Measurements from ENCODE around the gene PDZRN4. TPM values are rescaled to one million over a fixed set of nuclear protein-coding genes. Genes with fewer than 3 reads are reported as not detected.

Gene PDZRN4
- total RNA-seq, 1 donor from 2014 or later, result 0.22 TPM

DNA sequence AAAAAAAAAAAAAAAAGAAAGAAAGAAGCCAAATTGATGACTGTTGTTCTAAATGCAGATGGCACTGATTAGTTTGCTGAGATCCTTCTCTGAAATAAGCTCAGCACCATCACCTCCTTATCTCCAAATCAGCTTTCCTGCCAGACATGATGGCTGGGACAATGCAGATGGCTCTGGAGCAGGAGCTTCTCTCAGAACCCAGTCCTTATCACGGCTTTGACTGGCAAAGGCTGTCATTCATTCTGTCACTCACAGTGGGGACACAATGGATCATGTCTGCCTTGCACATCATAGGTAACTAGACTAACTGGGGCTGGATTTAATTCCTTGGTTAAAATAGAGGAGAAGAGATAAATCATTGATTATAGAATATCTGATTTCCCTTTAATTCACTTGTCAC, 146.3 kb downstream of the PDZRN4 start:
- DNase-seq (no peak), ATAC-seq (no peak)
- intact Hi-C loops (cut with micrococcal nuclease), result no loop called here

GRCh38 chr12:41336041-41336549, 148.0 kb downstream of the PDZRN4 start:
- DNase-seq (no peak), ATAC-seq (no peak)
- intact Hi-C loops (cut with micrococcal nuclease), result no loop called here

DNA sequence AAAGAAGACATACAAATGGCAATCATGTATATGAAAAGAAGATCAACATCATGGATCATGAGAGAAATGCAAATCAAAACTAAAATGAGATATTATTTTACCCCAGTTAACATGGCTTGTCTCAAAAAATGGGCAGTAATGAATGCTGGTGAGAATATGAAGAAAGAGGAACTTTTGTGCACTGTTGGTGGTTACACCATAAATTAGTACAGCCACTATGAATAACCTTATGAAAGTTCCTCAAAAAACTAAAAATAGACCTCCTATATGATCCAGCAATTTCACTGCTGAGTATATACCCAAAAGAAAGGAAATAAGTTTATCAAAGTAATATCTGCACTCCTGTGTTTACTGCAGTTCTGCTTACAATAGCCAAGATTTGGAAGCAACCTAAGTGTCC, 151.7 kb downstream of the PDZRN4 start:
- no peak for DNase-seq
- intact Hi-C loops (cut with micrococcal nuclease), result no loop called here
- no peak for ATAC-seq

- no peak for ATAC-seq
These were observed 156.8 kb downstream of the PDZRN4 start for GRCh38 chr12:41344776-41345470.

GRCh38 chr12:41348198-41348597, 160.1 kb downstream of the PDZRN4 start:
- DNase-seq (no peak), ATAC-seq (no peak)
- intact Hi-C loops (cut with micrococcal nuclease), result no loop called here

More at GRCh38 chr12:41344776-41345470, 156.8 kb downstream of the PDZRN4 start:
- intact Hi-C loops (cut with micrococcal nuclease), result no loop called here
- DNase-seq, result no peak

DNA sequence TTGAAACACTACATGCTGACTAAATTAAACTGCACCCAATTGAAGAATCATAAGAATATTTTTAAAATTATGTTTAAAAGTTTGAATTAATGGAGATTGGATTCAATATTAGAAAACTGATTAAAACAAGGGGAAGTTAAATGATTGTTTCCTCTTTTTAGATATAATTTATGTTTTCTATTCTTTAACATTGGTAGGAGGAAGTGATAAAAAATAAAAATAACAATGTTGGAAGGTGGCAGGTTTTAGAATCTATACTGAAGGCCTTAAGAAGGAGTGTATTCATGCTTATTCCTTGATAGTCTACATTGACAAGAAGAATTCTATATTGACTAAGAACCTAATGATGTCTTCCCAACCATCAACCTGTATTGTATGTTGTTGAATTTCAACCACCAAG, 168.1 kb downstream of the PDZRN4 start:
- DNase-seq (no peak), ATAC-seq (no peak)
- intact Hi-C loops (cut with micrococcal nuclease), result no loop called here

- intact Hi-C loops (cut with micrococcal nuclease), result no loop called here
- no peak for ATAC-seq
These were observed 173.6 kb downstream of the PDZRN4 start for GRCh38 chr12:41361738-41362137.

GRCh38 chr12:41362510-41362909, 174.4 kb downstream of the PDZRN4 start:
- no peak for ATAC-seq
- intact Hi-C loops (cut with micrococcal nuclease), result no loop called here
- DNase-seq, result no peak

More at GRCh38 chr12:41361738-41362137, 173.6 kb downstream of the PDZRN4 start:
- no peak for DNase-seq

- no peak for DNase-seq
- intact Hi-C loops (cut with micrococcal nuclease), result no loop called here
- no peak for ATAC-seq
These were observed 174.8 kb downstream of the PDZRN4 start for GRCh38 chr12:41362931-41363330.

DNA sequence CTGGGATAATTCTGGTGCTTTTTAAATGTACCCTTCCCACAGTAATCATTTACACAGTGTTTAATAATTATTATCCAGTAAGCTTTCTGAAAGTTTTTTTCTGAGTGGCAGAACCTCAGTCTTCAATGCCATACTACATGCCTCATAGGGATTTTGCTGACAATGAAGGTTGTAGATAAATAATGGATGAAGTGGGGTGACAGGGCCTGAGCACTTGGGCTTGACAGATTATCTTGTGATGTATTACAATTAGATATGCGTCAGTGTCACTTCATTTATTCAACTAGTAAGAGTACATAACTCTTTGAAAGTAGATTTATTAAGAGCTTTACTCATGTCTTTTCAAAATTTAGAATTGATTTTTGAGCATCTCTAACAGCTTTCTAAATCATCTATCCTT, 176.1 kb downstream of the PDZRN4 start:
- no peak for ATAC-seq
- no peak for DNase-seq

DNA sequence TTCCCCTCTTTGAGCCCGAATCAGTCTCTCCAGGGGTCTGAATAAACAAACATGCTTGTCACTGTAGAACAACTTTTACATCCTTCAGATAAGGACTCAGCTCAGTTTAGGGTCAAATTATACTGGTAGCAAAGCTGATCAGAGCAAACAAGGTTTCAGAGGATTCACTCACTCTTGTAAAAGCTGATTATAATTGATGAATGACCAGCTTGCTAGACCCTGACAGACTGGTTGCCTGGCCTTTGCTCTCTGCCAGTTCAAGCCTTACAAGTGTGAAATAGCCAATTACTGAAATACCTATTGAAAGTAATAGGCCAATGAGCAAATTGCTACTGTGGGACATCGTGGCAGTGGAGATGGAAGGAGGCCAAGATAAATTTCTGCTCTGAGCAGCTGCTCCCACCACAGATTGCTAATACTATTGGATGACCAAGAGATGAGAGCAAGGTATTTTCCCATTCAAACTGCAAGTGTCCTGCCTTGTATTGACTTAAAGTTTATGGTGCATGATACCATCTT, 177.6 kb downstream of the PDZRN4 start:
- ATAC-seq (no peak), DNase-seq (no peak)
- intact Hi-C loops (cut with micrococcal nuclease), result no loop called here

More for the DNA sequence above, 176.1 kb downstream of the PDZRN4 start:
- intact Hi-C loops (cut with micrococcal nuclease), result no loop called here

GRCh38 chr12:41367726-41368405, 179.7 kb downstream of the PDZRN4 start:
- DNase-seq (no peak), ATAC-seq (no peak)
- intact Hi-C loops (cut with micrococcal nuclease), result no loop called here

DNA sequence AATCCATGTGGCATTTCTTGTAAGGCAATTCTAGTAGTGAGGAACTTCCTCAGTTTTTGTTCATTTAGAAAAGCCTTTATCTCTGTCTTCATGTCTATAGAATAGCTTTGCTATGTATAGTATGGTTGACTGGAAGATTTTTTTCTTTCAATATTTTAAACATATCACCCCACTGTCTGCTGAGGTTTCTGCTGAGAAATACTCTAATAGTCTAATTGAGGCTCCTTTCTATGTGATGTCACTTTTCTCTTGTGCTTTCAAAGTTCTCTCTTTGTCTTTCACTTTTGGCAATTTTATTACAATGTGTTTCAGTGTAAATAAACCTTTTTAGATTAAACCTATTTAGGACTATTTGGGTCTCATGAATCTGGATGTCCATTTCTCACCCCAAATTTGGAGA, 192.8 kb downstream of the PDZRN4 start:
- ATAC-seq (no peak), DNase-seq (no peak)
- intact Hi-C loops (cut with micrococcal nuclease), result no loop called here

DNA sequence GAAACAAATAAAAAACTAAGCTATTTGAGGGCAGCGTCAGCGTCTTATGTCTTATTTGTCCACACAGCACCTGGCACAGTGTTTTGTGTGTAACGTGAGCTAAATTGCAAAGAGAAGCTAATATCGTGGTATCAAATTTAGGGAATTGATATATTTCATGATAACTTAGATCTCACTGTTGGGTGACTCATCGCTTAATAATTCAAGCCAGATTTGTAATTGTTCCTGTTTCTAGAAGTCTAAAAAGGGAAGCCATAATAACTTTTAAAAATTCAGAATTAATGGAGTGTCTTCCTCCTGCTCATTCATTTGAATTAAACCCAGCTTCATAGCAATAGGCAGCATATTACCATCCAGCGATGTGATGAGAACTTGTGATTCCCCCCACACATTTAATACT, 214.7 kb downstream of the PDZRN4 start:
- intact Hi-C loops (cut with micrococcal nuclease), result no loop called here

GRCh38 chr12:41407232-41407799, 219.2 kb downstream of the PDZRN4 start:
- ATAC-seq (no peak), DNase-seq (no peak)
- intact Hi-C loops (cut with micrococcal nuclease), result no loop called here

More for the DNA sequence above, 214.7 kb downstream of the PDZRN4 start:
- no peak for DNase-seq
- no peak for ATAC-seq

DNA sequence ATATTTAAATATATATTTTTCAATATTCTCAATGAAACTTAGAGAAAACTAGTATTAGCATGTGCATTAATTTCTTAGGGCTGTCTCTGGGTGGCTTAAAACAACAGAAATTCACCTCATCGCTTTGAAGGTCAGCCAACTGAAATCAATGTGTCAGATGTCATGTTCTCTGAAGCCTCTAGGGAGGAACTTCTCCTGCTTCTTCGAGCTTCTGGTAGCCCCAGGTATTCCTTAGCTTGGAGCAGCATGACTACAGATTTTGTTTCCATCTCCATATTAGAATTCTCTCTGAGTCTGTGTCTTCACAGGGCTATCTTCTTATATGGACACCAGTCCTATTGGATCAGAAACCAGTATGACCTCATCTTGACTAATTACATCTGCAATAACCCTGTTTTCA, 221.5 kb downstream of the PDZRN4 start:
- DNase-seq (no peak), ATAC-seq (no peak)
- intact Hi-C loops (cut with micrococcal nuclease), result no loop called here

DNA sequence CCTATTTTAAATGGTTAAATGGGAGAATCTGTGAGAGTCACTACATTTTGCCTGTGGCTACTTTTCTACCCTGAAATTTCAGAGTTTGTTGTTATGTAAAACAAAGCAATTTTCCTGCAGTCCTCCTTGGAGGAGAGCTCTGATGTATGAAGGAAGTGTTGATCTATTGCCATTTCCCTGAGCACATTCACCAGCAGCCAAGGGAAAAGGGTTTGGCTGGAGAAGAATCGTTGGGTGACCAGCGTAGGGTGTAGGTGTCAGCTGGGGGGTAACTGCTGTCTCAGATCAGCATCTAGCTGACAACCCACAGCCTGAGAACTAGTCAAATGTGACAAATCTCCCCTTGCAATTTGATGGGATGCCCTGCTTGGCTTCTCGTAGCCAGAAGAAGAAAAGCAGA, 230.5 kb downstream of the PDZRN4 start:
- intact Hi-C loops (cut with micrococcal nuclease), result no loop called here
- no peak for ATAC-seq

DNA sequence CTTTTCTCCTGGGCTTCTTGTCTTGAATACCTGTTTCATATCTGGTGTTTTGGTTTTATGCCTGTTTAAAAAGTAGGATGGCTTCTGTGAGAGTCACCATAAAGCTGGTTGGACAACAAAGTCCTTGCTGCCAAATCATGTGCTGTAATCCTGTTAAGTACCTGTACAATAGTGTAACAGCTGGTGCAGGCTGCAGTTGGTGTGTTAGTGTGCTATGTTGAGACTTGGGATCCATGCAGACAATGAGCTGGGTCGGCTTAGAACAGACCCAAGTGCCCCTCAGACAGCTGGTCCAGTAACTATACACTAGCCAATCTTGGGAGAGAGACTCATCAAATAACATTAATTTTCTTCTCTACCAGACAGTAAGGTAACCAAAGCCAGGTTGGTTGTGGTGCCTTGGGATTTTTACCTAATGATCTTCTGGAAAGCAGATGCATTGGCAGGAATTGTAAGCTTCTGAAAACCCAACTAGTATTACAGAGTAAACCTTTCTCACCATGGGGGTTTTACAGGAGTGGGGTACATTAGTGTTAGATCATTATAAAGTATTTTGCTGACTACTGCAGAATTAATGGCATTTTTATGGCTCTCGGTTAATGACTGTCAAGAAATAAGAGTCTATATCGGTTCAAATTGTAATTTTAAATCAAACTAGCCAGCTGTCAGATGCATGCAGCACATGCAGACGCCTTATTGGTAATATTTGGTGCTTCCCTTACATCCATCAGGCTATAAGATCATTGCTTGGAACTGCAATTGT, 231.2 kb downstream of the PDZRN4 start:
- no peak for ATAC-seq
- DNase-seq, result no peak
- intact Hi-C loops (cut with micrococcal nuclease), result no loop called here

More for the DNA sequence above, 230.5 kb downstream of the PDZRN4 start:
- no peak for DNase-seq

DNA sequence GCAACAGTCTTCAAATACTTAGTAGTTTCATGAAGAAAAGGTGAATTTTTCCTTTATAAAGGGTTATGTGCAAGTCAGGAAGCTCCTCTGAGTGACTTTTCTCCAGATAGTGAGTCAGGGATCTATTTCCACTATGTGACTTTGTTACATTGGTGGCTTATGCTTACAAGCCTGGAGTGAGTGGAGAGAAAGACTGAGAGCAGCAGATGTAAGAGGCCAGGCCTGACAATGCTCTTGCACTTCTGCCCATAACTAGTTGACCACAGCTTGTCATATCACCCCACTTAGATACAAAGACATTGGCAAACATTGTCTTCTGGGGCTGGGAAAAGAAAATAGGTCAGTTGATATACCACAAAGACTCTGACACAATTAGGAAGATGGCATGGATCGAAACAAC, 236.5 kb downstream of the PDZRN4 start:
- DNase-seq (no peak), ATAC-seq (no peak)
- intact Hi-C loops (cut with micrococcal nuclease), result no loop called here

All from left ventricle myocardium superior (tissue), 1 donor.